Esophagus muscularis mucosa (tissue), 4 donors: ENCODE results near the gene SNX18. TPM values are rescaled to one million over a fixed set of nuclear protein-coding genes. Genes with fewer than 3 reads are reported as not detected.

Experiments
- DNase-seq: peaks from one replicate; pipeline ENCODE4 v3.0.0-alpha.2; 2017; ENCODE audit errors: extremely low spot score
- H3K27ac ChIP-seq, 4 donors: fragments of 200-600 bp; sonication (generic); replicated peaks in 1 of 4; 1 replicate in 3 of 4; 2 replicates in 1 of 4; pipeline ENCODE4 v1.5.1; 2016 to 2019; ENCODE audit warnings: mild to moderate bottlenecking in 1 of 4
- H3K27me3 ChIP-seq, 4 donors: fragments of 200-600 bp; sonication (generic); one replicate each; pipeline versions ENCODE4 v1.5.1 to v1.6.0; 2016 to 2019
- H3K36me3 ChIP-seq, 4 donors: fragments of 200-600 bp; sonication (generic); one replicate each; pipeline ENCODE4 v1.5.1; 2016 to 2019
- H3K4me1 ChIP-seq, 4 donors: fragments of 200-600 bp; sonication (generic); one replicate each; pipeline ENCODE4 v1.5.1; 2016 to 2019
- H3K4me3 ChIP-seq, 4 donors: fragments of 200-600 bp; sonication (generic); 1 replicate in 2 of 4; 2 replicates in 2 of 4; pipeline ENCODE4 v1.5.1; 2016 to 2019; ENCODE audit warnings: mild to moderate bottlenecking in 4 of 4, moderate library complexity in 1 of 4
- H3K9me3 ChIP-seq, 4 donors: fragments of 200-600 bp; sonication (generic); 1 replicate in 3 of 4; 2 replicates in 1 of 4; pipeline ENCODE4 v1.5.1; 2016 to 2019
- CTCF ChIP-seq, 3 experiments: fragments of 200-600 bp in 2 of 3; fragments of 450-650 bp in 1 of 3; sonication (generic) in 2 of 3; IDR thresholded peaks; one replicate each; pipeline ENCODE4 v1.5.1; 2017 to 2019; ENCODE audit warnings: antibody characterized with exemption in 3 of 3, mild to moderate bottlenecking in 2 of 3, moderate library complexity in 1 of 3
- EP300 ChIP-seq: sonication (generic); formaldehyde crosslinking; IDR thresholded peaks from one replicate; pipeline ENCODE4 v1.6.1; 2017; ENCODE audit warnings: antibody characterized with exemption
- POLR2A ChIP-seq: fragments of 450-650 bp; IDR thresholded peaks from one replicate; pipeline ENCODE4 v1.6.1; 2017; ENCODE audit warnings: antibody characterized with exemption, moderate library complexity, mild to moderate bottlenecking, low read depth
- POLR2AphosphoS5 ChIP-seq, 2 donors: sonication (generic); formaldehyde crosslinking; IDR thresholded peaks; one replicate each; pipeline ENCODE4 v1.6.1; 2017; ENCODE audit warnings: antibody characterized with exemption in 2 of 2
- WGBS: methylation state at CpG from one replicate; pipeline ENCODE4 v1.1.5; 2018; 5-methylcytosine and 5-hydroxymethylcytosine counted together
- intact Hi-C: fragments of 100-400 bp; cut with DNase I; formaldehyde crosslinking; loops from one replicate; pipeline ENCODE4 v1.15.1; 2023
- total RNA-seq, 4 donors: library from RNA; depleted of rRNA; stranded (reverse); fragments of >200 nt; gene quantifications; one replicate each; pipeline versions ENCODE4 v1.1.0 to v1.2.1, GENCODE V29; 2016

SNX18 gene
- total RNA-seq, 4 donors from 2014 or later = 34.1 to 93.3 (median 57.4) TPM

DNA sequence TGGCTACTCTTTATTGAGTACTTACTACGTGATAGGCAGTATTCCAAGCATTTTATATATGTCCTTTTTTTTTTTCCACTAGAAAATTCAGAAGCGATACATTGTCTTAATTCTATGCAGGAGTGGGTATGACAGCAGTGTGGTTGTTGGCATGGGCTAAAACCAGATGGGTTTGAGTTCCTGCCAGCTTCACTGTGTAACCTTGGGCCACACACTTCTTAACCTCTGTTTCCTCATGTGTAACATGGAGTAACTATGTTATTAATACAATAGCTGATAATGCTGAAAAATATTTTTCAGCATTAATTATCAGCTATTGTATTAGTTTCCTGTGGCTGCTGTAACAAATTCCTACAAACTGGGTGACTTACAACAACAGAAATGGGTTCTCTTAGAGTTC, 12.0 kb downstream of the SNX18 start:
- H3K27me3 ChIP-seq = no peaks in the 10 kb centered on the region
- H3K4me3 ChIP-seq = no peak overlapping the region
- TF ChIP-seq POLR2A = no peak
- no peak for TF ChIP-seq CTCF (IDR thresholded peaks at IDR 0.05)
- TF ChIP-seq EP300 = no peak
- TF ChIP-seq POLR2AphosphoS5 (IDR thresholded peaks at IDR 0.05) = no peak
- peaks cover 55 to 86% (median 79%) of the 10 kb centered on the region in 4 donors for H3K4me1 ChIP-seq
- H3K36me3 ChIP-seq = no peaks in the 10 kb centered on the region
- intact Hi-C loops = no loop called here
- H3K27ac ChIP-seq = no peak overlapping the region
- H3K9me3 ChIP-seq = no peaks in the 10 kb centered on the region
- WGBS = 100% methylated on average over 2 of the region's 2 CpGs
- DNase-seq = no peak

- no peak for TF ChIP-seq POLR2AphosphoS5 (IDR thresholded peaks at IDR 0.05)
- TF ChIP-seq POLR2A = no peak
- TF ChIP-seq EP300 = no peak
- TF ChIP-seq CTCF (IDR thresholded peaks at IDR 0.05) = no peak
- no peak overlapping the region for H3K27ac ChIP-seq
- intact Hi-C loops = loop anchor here (10.0 kb wide), 1 partner anchor 73 kb away; no protein-coding TSS in a partner anchor
- no peak overlapping the region for H3K4me3 ChIP-seq
- 65% methylated on average over 12 of the region's 12 CpGs for WGBS
- H3K36me3 ChIP-seq = no peaks in the 10 kb centered on the region
- H3K27me3 ChIP-seq = no peaks in the 10 kb centered on the region
- no peaks in the 10 kb centered on the region for H3K9me3 ChIP-seq
- peaks cover 47 to 78% (median 68%) of the 10 kb centered on the region in 4 donors for H3K4me1 ChIP-seq
- peak; percentile 47 for DNase-seq
Measured at GRCh38 chr5:54531546-54531945, 14.0 kb downstream of the SNX18 start.

DNA sequence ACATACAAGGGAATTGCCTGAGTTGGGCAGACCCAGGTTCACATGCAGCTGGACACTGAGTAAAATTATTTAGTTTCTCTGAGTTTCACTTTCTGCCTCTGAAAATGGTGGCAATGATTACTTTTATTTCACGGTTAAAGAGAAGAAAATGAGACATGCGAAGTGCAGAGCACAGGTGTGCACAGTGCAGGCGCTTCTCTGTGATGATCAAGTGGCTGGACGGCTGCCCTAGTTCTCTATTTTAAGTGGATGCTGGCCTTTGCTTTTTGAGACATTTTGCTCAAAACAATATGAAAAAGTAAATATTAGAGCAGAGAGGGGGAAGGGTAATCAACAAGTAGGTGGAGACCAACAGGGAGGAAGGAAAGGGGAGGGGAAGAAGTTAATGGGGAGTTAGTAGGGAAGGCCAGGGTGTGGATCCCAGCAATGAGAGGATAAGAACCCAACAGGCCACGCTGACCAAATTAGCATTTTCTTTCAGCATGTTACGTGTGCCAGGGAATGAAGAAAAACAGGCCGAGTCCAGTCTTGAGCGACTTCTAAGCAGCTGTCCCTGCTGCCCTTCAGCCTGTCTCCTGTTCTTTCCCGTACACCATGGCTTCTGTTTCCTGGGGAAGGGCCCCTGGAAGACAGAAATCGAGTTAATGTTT, 16.1 kb downstream of the SNX18 start:
- peaks cover 41 to 70% (median 56%) of the 10 kb centered on the region in 4 donors for H3K4me1 ChIP-seq
- peak overlapping the region in 1 of 4 donors; percentile 6 for H3K4me3 ChIP-seq
- TF ChIP-seq POLR2A = no peak
- TF ChIP-seq POLR2AphosphoS5 (IDR thresholded peaks at IDR 0.05) = peak in 1 of 2 donors; percentile 32
- TF ChIP-seq CTCF (IDR thresholded peaks at IDR 0.05) = no peak
- no peak for TF ChIP-seq EP300
- 59% methylated on average over 10 of the region's 10 CpGs for WGBS
- H3K27me3 ChIP-seq = no peaks in the 10 kb centered on the region
- DNase-seq = peak; percentile 64
- H3K9me3 ChIP-seq = no peaks in the 10 kb centered on the region
- H3K27ac ChIP-seq = peak overlapping the region; percentile 60 to 69 (median 65)
- intact Hi-C loops = loop anchor here (10.0 kb wide), 1 partner anchor 71 kb away; no protein-coding TSS in a partner anchor
- H3K36me3 ChIP-seq = no peaks in the 10 kb centered on the region

- peak overlapping the region; percentile 60 to 69 (median 65) for H3K27ac ChIP-seq
- no peaks in the 10 kb centered on the region for H3K9me3 ChIP-seq
- intact Hi-C loops = loop anchor here (10.0 kb wide), 1 partner anchor 70 kb away; no protein-coding TSS in a partner anchor
- no peaks in the 10 kb centered on the region for H3K27me3 ChIP-seq
- peak; percentile 50 for DNase-seq
- peak overlapping the region in 2 of 4 donors; percentile 6 to 9 for H3K4me3 ChIP-seq
- WGBS = 66% methylated on average over 4 of the region's 4 CpGs
- peaks cover 37 to 62% (median 52%) of the 10 kb centered on the region in 4 donors for H3K4me1 ChIP-seq
- TF ChIP-seq EP300 (no peak), POLR2AphosphoS5 (IDR thresholded peaks at IDR 0.05) (no peak), POLR2A (no peak), CTCF (IDR thresholded peaks at IDR 0.05) (no peak)
- H3K36me3 ChIP-seq = no peaks in the 10 kb centered on the region
Measured at GRCh38 chr5:54534191-54535004, 16.8 kb downstream of the SNX18 start.
